Central memory CD4-positive, alpha-beta T cell (primary cell): ENCODE measurements around the gene ADORA2B.
"Not testable (repeated sequence)": the region's sequence is repeated elsewhere in the genome, so short reads cannot be mapped to it uniquely, and the experiment has no call there.

Source experiments
- DNase-seq: peaks from one replicate; pipeline ENCODE4 v3.0.0; 2022

Gene ADORA2B

DNA sequence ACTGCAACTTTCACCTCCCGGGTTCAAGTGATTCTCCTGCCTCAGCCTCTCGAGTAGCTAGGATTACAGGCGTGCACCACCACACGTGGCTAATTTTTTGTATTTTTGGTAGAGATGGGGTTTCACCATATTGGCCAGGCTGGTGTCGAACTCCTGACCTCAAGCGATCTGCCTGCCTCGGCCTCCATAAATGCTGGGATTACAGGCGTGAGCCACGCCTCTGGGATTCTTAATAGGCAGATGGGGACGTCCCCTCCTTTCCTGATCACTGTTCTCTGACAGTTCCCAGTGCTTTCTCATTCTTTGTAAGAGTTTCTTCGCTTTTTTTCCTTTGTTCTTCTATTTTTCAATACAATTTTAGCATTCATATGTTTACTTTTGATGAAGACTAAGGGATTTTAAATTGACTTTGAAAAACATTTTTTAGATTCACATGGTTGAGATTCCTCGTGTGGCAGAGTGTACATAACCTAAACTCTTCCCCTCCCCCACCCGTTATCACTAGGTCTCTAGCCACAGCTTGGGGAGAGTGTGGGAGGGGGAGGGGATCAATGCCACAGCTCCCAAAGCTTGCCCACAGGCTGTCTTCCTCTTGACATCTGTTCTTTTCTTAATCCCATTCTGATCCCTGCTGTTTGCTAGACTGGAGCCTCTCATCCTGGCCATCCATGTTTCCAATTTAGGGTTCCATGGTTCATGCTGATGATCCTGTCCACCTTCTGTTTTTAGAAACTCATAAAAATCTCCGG is 11.0 kb downstream of the ADORA2B start:
- DNase-seq, result no peak

DNA sequence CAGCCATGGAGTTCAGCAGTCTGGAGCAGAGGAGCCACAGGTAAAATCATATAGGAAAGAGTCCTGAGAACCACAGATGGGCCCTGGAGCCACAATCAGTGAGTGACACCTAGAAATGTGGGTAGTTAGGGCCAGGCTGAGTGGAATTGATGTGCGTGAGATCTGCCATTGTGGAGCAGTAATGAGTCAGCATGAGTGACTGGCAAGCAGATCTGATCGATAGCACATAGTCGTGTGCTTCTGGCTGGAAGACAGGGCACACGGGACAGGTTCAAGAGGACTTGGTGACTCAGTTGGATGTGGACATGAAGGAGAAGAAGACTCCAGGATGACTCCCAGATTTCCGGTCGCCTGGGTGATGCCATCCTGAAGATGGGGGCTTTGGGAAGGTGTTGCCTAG is 12.3 kb downstream of the ADORA2B start:
- no peak for DNase-seq

DNA sequence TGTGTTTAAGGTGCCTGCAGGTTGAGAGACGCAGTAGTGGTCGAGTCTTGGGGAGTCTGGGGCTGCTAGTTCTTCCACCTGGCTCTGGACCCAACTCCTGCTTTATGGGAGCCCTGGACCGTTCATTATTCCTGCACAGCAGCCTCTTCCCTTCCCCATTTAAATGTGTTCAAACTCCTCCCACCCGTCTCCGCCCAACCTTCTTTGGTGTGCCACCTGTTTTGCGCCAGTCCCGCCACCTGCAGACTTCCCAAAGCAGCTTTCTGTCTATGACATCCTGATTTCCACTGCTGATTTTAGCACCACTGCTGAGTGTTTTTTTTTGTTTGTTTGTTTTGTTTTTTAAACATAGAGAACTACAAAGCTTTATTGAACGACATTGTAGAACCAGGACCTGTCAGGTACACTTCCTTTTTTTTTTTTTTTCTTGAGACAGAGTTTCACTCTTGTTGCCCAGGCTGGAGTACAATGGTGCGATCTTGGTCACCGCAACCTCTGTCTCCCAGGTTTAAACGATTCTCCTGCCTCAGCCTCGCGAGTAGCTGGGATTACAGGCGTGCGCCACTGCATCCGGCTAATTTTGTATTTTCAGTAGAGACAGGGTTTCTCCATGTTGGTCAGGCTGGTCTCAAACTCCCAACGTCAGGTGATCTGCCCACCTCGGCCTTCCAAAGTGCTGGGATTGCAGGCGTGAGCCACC is 12.8 kb downstream of the ADORA2B start:
- no peak for DNase-seq

DNA sequence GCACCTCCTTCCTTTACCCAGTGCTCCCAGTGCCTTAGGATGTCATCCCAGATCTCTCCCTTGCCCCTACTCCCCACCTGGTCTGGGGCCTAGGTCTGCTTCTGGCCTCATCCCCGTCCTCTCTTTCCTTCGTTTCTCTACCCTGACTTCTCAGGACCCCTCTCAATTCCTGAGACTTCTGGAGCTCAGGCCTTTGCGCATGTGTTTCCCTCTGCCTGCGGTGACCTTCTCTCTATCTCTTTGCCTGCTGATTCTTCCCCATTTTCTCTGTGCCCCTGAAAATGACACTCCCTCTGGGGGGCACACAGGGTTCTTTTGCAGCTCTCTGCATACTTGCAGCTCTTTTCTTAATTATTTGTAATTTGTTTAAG is 13.5 kb downstream of the ADORA2B start:
- no peak for DNase-seq

DNA sequence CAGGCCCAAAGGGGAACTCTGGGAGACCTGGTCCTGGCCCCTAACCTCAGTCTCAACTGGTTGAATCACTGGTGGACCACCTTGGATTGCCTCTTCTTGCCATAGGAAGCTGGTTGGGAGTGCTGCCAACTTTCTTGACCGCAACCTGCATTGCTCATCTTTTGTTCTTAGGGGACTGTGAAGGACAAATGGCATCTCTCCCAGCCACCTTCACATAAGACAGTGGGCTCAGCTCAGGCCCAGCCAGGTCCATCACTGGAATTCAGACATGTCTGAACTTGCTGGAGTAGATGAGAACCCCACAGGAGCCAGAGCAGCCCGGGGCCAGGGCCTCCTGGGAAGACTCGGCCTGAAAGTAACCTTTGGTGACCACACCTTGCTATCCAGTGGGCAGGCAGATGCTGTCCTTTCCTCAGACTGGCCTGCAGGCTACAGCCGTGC is 18.8 kb downstream of the ADORA2B start:
- DNase-seq, result no peak

DNA sequence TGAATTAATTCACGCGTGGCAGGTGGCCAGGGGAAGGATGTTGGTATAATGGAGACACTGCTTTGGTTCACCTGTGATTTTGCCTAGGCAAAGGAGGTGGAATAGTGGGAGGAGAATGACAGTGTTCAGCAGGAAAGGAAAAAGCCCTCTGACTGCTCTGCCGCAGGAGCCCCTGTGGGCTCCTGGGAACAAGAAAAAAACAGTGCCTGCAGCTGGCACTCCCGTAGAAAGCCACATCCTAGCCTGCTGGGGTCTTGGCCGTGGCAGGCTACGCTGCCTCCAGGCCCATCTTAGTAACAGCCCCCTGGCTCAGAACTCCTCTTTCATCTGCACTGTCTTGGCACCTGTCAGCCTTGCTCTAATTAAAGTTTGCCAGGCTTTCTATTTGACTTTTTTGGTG is 20.6 kb downstream of the ADORA2B start:
- no peak for DNase-seq

DNA sequence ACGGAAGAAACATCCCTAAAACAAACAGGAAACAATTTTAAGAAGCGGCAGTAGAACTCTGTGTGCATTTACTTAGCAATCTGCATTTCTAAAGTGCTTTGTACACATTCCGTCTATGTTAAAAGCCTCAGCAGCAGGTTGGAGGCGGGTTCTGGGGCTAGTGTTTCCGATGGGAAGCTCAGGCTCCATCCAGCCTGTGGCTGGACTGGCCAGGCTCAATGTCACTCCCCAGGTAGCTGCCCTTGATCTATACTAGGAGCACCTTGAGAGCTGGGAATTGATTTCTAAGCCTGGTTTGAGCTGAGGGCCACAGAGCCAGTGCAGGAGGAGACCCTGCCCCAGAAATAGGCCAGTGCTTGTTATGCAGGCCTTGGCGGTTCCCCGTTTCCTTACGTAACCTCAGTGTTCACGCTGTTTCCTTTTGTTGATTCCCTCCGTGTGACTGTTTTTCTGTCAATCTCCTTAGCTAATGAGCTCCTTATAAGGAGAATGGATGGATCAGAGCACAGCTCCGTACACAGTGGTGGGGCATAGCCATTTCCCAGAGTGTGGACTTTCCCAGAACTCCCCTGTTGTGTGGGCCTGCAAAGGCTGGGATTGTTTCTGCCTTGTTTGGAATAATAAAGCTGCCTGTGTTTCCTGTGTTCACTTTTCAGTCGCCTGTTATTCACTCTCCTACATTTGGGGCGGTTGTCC is 21.4 kb downstream of the ADORA2B start:
- no peak for DNase-seq

DNA sequence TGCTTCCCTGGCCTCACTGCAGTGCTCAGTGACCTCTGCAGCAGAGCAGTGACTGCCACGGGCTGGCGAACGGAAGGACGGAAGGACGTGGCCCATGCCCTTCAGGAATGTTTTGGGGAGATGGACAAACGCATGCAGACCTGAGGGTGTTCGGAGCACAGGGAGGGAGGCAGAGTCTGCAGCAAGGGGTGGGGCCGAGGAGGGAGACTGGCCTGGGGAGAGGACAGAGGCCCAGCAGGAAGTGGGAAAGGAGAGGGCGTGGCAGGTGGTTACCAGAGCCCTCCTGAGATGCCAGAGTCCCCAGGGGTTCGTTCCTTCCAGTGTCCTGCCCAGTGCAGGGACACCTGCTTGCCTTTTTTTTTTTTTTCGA is 21.9 kb downstream of the ADORA2B start:
- no peak for DNase-seq

DNA sequence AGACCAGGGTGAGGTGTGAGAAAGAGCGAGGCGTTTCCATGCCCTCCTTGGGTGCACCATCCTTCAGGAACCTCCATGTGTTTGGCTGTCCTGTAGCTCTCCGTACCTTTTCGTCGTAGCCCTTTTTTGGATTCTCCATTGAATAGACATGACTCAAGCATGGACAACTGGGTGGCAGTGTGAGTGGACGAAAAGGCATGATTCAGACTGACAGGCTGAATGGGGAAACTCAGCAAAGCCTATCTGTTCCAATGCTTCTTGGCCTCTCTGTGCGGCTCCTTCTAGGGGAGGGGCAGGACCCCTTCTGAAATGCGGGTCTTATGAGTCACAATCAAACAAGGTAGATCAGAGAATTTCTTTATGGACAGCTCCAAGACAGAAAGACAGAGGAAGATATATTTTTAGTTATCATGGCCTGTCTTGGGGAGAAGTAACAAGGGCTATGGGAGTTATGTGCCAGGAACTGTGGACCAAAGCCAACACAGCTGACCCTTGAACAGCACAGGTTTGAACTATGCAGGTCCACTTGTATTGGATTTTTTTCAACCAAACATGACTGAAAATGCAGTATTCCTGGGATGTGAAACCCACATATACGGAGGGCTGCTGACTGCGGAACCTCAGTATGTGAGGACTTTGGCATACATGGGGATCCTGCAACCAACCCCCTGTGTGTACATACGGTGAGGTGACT is 22.9 kb downstream of the ADORA2B start:
- DNase-seq, result no peak

DNA sequence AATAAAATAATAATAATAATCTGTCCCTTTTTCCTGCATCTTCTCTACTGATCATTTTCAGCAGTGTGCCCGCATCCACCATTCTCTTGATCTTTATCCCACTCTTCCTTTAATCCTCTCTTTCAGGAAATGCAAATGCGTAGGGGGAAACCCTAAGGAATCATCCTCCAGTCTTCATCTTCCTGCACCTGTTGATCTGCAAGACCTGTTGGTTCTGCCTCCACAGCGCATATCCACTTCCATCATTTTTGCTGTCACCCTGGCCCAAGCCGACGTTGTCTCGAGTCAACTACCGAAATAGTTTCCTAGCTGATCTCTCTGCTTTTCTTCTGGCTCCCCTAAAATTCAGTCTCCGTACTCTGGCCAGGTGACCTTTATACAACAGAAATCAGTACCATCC is 24.5 kb downstream of the ADORA2B start:
- no peak for DNase-seq

DNA sequence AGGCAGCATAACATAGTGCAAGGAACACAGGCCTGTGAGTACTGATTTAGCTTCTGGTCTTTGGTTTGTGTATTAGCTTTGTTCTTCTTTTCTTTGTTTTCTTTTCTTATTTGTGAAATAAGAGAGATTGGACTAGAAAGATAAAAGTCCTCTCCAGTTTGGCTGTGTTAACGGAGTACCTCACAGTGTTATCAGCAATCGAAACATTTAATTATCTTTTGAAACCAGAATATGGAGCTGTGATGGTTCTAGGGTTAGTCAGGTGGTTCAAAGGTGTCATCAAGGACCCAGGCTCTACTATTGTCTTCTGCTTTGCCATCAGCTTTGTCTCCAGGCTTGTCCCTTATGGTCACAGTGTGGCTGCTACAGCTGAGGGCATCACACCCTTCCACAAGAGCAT is 25.6 kb downstream of the ADORA2B start:
- no peak for DNase-seq

DNA sequence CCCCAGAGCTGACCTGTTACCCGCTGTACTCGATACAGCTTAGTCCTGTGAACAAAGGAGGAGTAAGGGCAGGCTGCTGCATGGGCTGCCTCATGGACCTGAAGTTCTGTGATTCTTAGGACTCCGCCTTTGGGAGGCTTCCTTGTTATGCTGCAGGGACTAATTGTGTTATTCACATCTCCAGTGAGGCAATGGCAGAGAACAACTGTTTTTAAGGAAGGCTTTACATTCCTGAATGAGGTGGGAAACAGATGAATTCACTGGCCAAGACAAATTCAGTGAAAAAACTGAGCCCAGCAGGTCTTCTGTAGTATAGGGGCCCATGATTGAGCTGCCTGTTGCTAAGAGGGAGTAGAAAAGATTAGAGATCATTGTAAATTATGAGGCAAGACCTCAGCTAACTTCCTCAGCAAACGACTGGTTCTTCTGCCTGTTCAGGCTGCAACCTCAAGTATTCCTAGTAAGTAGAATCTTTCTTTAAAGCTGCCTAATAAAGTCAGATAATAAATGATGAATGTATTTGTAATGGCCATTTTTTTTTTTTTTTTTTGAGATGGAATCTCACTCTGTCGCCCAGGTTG is 26.3 kb downstream of the ADORA2B start:
- no peak for DNase-seq

DNA sequence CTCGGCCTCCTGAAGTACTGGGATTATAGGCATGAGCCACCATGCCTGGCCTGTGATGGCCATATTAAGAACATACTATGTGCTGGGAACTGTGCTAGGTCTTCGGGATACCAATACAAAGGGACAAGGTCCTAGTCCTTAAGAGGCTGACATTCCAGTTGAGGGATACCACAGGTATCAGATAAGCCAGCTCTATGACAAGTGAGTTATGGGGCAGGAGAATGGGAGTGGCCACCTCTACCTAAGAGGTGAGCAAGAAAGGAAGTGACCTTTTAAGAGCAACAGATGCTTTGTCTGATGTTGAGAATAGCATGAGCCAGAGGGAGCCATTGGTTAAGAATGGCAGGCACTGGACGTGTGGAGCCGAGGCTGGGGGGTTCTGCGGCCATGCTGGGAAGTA is 27.0 kb downstream of the ADORA2B start:
- no peak for DNase-seq

DNA sequence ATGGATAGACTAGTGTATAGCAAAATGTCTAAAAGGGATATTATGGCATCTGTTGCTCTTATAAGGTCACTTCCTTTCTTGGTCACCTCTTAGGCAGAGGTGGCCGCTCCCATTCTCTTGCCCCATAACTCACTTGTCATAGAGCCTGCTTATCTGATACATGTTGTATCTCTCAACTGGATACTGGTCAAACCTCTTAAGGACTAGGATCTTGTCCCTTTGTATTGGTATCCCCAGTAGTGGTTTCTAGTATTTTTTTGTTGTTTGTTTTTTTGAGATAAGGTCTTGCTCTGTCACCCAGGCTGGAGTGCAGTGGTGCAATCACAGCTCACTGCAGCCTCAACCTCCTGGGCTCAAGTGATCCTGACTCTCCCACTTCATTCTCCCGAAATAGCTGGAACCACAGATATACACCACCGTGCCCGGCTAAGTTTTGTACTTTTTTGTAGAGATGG is 27.6 kb downstream of the ADORA2B start:
- no peak for DNase-seq

DNA sequence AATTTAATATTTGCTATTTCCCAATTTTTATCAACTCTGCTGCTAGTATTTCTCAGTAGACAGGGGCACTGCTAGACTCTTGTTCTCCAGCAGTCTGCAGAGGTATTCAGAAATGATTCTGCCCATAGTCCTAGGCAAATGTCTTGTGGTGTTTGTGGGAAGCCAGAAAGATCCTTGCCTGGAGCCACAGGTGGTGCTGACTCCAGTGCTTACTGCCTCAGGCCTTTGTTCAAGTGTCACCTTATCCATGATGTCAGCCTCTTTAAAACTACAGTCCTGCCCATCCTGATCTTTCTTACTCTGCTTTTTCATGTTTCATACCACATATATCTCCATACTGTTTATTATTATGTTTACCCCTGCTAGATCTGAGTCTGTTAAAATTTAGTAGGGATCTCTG is 28.1 kb downstream of the ADORA2B start:
- DNase-seq, result no peak

DNA sequence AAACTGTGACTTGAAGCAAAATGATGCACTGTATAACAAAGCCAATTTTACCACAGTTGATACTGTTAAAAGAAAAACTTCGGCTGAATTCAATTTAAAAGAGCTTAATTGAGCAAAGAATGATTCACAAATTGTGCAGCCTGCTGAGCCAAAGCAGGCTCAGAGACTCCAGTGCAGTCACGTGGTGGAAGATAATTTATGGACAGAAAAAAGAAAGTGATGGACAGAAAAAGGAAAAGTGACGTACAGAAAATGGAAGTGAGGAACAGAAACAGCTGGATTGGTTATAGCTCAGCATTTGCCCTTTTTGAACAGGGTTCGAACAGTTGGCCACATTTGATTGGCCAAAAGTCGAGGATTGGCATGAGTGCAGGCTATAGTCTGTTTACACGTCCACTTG is 28.9 kb downstream of the ADORA2B start:
- no peak for DNase-seq

DNA sequence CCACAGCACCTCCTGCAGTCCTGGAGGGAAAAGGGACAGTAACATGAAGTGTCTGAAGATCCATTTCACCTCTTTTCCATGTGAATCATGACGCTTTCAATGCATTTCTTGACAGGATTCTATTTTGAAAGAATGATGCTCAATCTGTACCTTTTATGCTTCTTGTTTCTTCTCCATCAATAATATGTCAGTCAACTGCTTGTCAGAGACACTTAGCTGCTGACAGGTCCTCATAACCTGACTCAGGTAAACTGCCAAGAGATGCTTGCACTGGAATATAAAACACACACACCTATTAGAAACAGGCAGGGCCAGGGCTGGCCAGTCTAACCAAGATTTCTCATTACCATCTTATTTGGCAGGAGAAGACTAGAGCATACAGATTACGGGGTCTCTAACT is 33.0 kb downstream of the ADORA2B start:
- no peak for DNase-seq

DNA sequence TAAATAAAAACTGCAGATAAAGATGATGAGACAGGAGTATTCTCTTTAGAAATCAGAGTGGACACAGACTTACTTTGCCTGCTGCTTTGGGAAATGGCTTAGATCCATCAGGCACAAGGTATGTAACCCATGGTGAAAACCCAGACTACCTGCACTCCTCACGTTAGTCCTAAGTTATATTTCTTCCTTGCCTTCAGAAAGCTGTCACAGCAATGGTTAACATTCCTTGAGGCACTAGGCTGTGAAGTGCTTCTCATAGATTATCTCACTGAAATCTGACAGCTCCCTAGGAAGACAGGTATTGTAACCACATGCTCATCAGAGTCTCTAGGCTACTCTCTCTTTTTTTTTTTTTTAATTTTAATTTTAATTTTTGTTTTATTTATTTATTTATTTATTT is 33.7 kb downstream of the ADORA2B start:
- DNase-seq, result no peak

DNA sequence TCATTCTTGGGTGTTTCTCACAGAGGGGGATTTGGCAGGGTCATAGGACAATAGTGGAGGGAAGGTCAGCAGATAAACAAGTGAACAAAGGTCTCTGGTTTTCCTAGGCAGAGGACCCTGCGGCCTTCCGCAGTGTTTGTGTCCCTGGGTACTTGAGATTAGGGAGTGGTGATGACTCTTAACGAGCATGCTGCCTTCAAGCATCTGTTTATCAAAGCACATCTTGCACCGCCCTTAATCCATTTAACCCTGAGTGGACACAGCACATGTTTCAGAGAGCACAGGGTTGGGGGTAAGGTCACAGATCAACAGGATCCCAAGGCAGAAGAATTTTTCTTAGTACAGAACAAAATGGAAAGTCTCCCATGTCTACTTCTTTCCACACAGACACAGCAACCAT is 34.1 kb downstream of the ADORA2B start:
- not testable (repeated sequence) for DNase-seq

DNA sequence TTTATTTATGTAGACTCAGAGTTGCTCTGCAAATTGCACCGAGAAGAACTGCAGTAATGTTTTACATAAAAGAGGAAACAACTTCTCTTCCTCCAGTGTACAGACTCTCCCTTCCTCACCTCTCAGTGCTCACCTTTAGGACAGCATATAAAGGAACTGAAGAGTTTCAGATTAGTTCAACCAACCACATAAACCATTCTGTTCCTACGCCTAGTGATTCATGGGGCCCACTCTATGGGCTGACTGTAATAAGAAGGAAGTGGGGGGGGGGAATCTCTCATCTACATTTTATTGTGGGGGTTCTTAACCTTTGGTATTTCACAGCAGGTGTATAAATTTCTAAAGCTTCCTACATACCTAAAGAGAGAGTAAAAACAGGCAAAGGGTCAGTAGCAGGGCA is 36.3 kb downstream of the ADORA2B start:
- DNase-seq, result no peak

DNA sequence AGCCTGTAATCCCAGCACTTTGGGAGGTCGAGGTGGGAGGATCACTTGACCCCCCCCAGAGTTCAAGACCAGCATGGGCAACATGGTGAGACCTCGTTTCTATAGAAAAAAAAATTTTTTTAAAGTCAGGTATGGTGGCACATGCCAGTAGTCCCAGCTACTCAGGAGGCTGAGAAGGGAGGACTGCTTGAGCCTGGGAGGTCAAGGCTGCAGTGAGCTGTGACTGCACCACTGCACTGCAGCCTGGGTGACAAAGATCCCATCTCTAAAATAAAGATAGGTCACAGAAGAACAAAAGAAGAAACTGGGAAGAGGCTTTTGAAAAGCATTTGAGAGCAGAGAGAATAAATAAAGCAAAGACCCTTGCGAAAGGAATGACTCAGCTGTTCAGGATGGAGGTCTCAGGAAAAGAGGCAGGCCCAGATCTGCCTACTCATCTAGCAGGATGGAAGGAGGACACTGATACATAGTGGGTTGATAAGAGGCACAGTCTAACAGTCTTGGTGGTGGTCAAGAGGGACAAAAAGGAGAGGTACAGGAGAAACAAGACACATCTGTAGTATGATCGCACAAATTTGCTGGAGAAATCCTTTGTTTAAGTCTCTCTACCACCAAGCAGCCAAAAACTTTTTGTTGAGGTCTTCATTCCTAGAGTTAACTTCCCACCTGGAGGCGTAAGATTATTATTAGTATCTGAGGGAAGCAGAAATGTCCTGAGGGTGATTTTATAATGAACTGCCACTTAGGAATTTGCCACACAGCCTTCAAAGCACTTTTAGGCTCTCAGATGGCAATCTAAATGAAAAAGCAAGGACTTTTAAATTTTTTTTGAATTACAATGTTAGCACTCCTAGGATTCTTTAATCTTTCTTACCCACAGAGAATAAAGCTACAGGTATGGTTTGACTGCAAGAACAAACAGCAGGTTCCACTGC is 37.0 kb downstream of the ADORA2B start:
- DNase-seq, result no peak

DNA sequence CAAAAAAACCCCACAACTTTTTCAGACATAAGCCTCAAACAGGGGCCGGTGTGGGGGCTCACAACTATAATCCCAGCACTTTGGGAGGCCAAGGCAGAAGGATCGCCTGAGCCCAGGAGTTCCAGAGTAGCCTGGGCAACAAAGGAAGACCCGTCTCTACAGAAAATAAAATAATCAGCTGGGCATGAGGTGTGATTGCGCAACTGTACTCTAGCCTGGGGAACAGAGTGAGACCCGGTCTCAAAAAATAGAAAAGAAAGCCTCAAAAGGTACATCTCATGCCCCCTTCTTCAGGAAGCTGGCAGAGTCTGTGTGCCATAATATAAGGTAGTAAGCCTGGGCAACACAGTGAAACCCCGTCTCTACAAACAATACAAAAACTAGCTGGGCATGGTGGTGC is 51.4 kb downstream of the ADORA2B start:
- DNase-seq, result no peak
